Panc1 (cell line): ENCODE data around the gene MAPK4. TPM values are rescaled to one million over a fixed set of nuclear protein-coding genes. Genes with fewer than 3 reads are reported as not detected.

Source experiments
- ATAC-seq: fragments of 200-7000 bp; cut with Tn5 transposase; 2 replicates; pipeline ENCODE4 v1.9.1; 2020; ENCODE audit warnings: mild to moderate bottlenecking, moderate library complexity
- BruUV-seq: library from RNA; stranded (reverse); fragments of 400-500 nt; replicated peaks from 2 replicates; lab custom pipeline; 2021; lab: Mats Ljungman, UMichigan
- CTCF ChIA-PET: fragments of 300-600 bp; sonication (Branson Sonifier 250); formaldehyde crosslinking; loops from one replicate; lab custom pipeline; 2022; ENCODE audit warnings: antibody characterized with exemption; lab: Charles Lee
- POLR2A ChIA-PET: fragments of 300-600 bp; sonication (Branson Sonifier 250); formaldehyde crosslinking; loops from one replicate; lab custom pipeline; 2022; ENCODE audit warnings: antibody characterized with exemption; lab: Charles Lee
- DNase-seq: peaks from one replicate; pipeline ENCODE4 v3.0.0-alpha.2; 2010; ENCODE audit warnings: low read depth, low spot score
- H3K27ac ChIP-seq: 2 replicates; pipeline ENCODE4 v1.5.1; 2011; ENCODE audit warnings: mild to moderate bottlenecking, low read length, inconsistent platforms
- H3K27me3 ChIP-seq: fragments of 200-500 bp; sonication (Bioruptor generic); 2 replicates; pipeline ENCODE4 v1.6.0; 2014; ENCODE audit warnings: low read length, inconsistent platforms; ENCODE audit not compliant: control insufficient read depth, insufficient read depth
- H3K36me3 ChIP-seq: fragments of 200-500 bp; sonication (Bioruptor generic); 2 replicates; pipeline ENCODE4 v1.5.1; 2014; ENCODE audit warnings: inconsistent platforms, mild to moderate bottlenecking, low read length, moderate library complexity; ENCODE audit not compliant: control insufficient read depth, insufficient read depth
- H3K4me1 ChIP-seq: 2 replicates; pipeline ENCODE4 v1.5.1; 2011; ENCODE audit warnings: inconsistent platforms, mild to moderate bottlenecking, low read length, moderate library complexity; ENCODE audit not compliant: control insufficient read depth, insufficient read depth
- H3K4me3 ChIP-seq, 2 experiments: 2 replicates each; pipeline ENCODE4 v1.5.1; 2011 to 2012; ENCODE audit warnings: low read depth in 2 of 2, low read length in 2 of 2, mild to moderate bottlenecking in 2 of 2, inconsistent platforms in 1 of 2, moderate library complexity in 1 of 2
- H3K9me3 ChIP-seq: fragments of 200-500 bp; sonication (Bioruptor generic); 2 replicates; pipeline ENCODE4 v1.5.1; 2014; ENCODE audit warnings: low read depth, mild to moderate bottlenecking, inconsistent platforms, low read length, moderate library complexity; ENCODE audit not compliant: control insufficient read depth, insufficient read depth
- CTCF ChIP-seq: fragments of 450-650 bp; IDR thresholded peaks from 2 replicates; pipeline ENCODE4 v1.5.1; 2017; ENCODE audit warnings: mild to moderate bottlenecking
- POLR2AphosphoS5 ChIP-seq: IDR thresholded peaks from 2 replicates; pipeline ENCODE4 v1.6.1; 2012; ENCODE audit warnings: mild to moderate bottlenecking, low read depth, low read length, moderate library complexity
- REST ChIP-seq, 2 experiments: IDR thresholded peaks; 2 replicates each; pipeline ENCODE4 v1.6.1; 2011 to 2012; ENCODE audit warnings: low read depth in 2 of 2, control low read depth in 1 of 2, low read length in 1 of 2, mild to moderate bottlenecking in 1 of 2, moderate library complexity in 1 of 2; ENCODE audit not compliant: insufficient read depth in 1 of 2
- SIN3A ChIP-seq: IDR thresholded peaks from 2 replicates; pipeline ENCODE4 v1.6.1; 2012; ENCODE audit warnings: low read depth, mild to moderate bottlenecking, low read length, moderate library complexity, borderline replicate concordance; ENCODE audit not compliant: insufficient read depth
- TCF7L2 ChIP-seq: IDR thresholded peaks from 2 replicates; pipeline ENCODE4 v1.6.1; 2011; ENCODE audit warnings: mild to moderate bottlenecking, low read depth, low read length, inconsistent platforms
- in situ Hi-C: cut with HindIII; loops from 2 replicates; pipeline ENCODE4 v1.10.0; 2016; ENCODE audit warnings: low sequenced_read_pairs, low pct_unique_long_range_greater_than_20kb
- intact Hi-C: fragments of 100-400 bp; cut with micrococcal nuclease; formaldehyde crosslinking; loops from one replicate; pipeline ENCODE4 v1.10.0; 2022; ENCODE audit not compliant: unreplicated experiment
- total RNA-seq: library from RNA; stranded (reverse); gene quantifications from one replicate; pipeline ENCODE4 v1.2.1, GENCODE V29; 2021; ENCODE audit not compliant: unreplicated experiment

Gene MAPK4
- total RNA-seq, 1 experiment from 2014 or later, result not detected

GRCh38 chr18:50665519-50665918, 105.6 kb downstream of the MAPK4 start:
- ChIA-PET CTCF (no interaction called here), POLR2A (no interaction called here)
- no peaks in the 10 kb centered on the region for H3K9me3 ChIP-seq
- TF ChIP-seq REST (IDR thresholded peaks at IDR 0.05; ENCODE audit: insufficient read depth in 1 of 2, low read depth in 2 of 2, low read length in 1 of 2), result no peak
- TF ChIP-seq TCF7L2, result no peak
- TF ChIP-seq CTCF, result no peak
- no peak for TF ChIP-seq POLR2AphosphoS5
- TF ChIP-seq SIN3A, result no peak
- BruUV-seq, result no TSS peak
- no peak for ATAC-seq
- H3K4me3 ChIP-seq, result no peak overlapping the region
- no peak overlapping the region for H3K27ac ChIP-seq
- no peaks in the 10 kb centered on the region for H3K4me1 ChIP-seq
- no peak for DNase-seq
- intact Hi-C loops (no loop called here), in situ Hi-C loops (no loop called here)
- H3K27me3 ChIP-seq, result no peaks in the 10 kb centered on the region; the same call in 1 of the 2 replicates
- H3K36me3 ChIP-seq, result no peaks in the 10 kb centered on the region

- Histone ChIP-seq H3K27ac (no peak overlapping the region), H3K27me3 (no peaks in the 10 kb centered on the region; the same call in 1 of the 2 replicates), H3K9me3 (no peaks in the 10 kb centered on the region), H3K36me3 (no peaks in the 10 kb centered on the region), H3K4me3 (no peak overlapping the region), H3K4me1 (no peaks in the 10 kb centered on the region)
- intact Hi-C loops, result no loop called here
- BruUV-seq, result no TSS peak
- TF ChIP-seq SIN3A (no peak), TCF7L2 (no peak), REST (IDR thresholded peaks at IDR 0.05; ENCODE audit: insufficient read depth in 1 of 2, low read depth in 2 of 2, low read length in 1 of 2) (no peak), CTCF (no peak)
- POLR2A ChIA-PET, result no interaction called here
- ATAC-seq, result no peak
- no peak for DNase-seq
- CTCF ChIA-PET, result no interaction called here
- in situ Hi-C loops, result no loop called here
These were observed 106.6 kb downstream of the MAPK4 start for GRCh38 chr18:50666536-50666935.
